ENCODE results near the gene SPOCK1. TPM values are rescaled to one million over a fixed set of nuclear protein-coding genes. Genes with fewer than 3 reads are reported as not detected.

The SPOCK1 gene
- total RNA-seq, 4 donors from 2014 or later, result 46.5 to 52.7 (median 51.4) TPM

DNA sequence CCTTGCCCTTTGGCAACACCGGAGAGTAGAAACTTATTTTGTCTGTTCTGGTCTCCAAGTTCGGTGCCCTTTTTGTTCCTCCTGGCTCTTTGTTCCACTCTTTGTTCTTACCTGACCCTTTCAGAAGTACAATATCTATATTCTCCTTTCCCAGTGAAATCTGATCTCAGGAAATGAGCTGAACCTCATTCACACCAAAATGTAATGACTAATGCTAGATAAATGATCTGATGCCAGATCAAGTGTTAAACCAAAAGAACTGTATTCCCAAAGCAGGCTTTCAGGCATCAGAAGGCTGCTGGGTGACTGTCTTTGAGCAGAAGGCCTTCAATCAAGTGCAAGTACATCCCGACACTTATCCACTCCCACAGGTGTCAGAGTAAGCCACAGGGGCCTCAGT lies 156.4 kb downstream of the SPOCK1 start:
- Histone ChIP-seq H3K27me3 (no peaks in the 10 kb centered on the region), H3K4me1 (peaks cover 0 to 8% (median 0%) of the 10 kb centered on the region in 3 donors), H3K36me3 (no peaks in the 10 kb centered on the region), H3K4me3 (no peak overlapping the region), H3K9me3 (no peaks in the 10 kb centered on the region), H3K27ac (no peak overlapping the region)
- TF ChIP-seq, protein P1, sequence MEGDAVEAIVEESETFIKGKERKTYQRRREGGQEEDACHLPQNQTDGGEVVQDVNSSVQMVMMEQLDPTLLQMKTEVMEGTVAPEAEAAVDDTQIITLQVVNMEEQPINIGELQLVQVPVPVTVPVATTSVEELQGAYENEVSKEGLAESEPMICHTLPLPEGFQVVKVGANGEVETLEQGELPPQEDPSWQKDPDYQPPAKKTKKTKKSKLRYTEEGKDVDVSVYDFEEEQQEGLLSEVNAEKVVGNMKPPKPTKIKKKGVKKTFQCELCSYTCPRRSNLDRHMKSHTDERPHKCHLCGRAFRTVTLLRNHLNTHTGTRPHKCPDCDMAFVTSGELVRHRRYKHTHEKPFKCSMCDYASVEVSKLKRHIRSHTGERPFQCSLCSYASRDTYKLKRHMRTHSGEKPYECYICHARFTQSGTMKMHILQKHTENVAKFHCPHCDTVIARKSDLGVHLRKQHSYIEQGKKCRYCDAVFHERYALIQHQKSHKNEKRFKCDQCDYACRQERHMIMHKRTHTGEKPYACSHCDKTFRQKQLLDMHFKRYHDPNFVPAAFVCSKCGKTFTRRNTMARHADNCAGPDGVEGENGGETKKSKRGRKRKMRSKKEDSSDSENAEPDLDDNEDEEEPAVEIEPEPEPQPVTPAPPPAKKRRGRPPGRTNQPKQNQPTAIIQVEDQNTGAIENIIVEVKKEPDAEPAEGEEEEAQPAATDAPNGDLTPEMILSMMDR (IDR thresholded peaks at IDR 0.05), result no peak
- TF ChIP-seq POLR2AphosphoS5 (IDR thresholded peaks at IDR 0.05) (no peak), EP300 (IDR thresholded peaks at IDR 0.05) (no peak), POLR2A (IDR thresholded peaks at IDR 0.05) (no peak)
- ATAC-seq, result no peak
- 94 to 96% methylated on average over 2 to 3 of the region's 3 CpGs for WGBS, 2 donors (ENCODE audit: low coverage in 1 of 2)

DNA sequence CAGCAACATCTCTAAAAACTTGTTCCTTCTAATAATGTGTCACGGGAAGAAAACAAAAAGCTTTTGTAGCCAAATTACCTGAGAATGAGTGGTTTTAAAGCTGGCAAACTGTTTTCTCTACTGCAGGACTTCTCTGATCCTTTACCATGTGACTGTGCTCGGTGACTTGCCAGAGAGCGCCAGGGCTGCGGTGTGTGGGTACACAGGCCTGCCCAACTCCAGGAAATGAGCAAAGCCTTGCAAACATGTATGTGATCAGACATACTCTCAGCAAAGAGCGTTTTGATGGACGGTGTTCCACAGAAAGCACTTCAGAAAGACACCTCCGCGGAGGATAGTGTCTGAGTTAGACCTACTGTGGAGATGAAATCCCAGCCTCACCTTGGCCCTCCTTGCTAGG lies 157.3 kb downstream of the SPOCK1 start:
- TF ChIP-seq, protein P1 (IDR thresholded peaks at IDR 0.05), result no peak
- TF ChIP-seq POLR2A (IDR thresholded peaks at IDR 0.05) (no peak), POLR2AphosphoS5 (IDR thresholded peaks at IDR 0.05) (no peak), EP300 (IDR thresholded peaks at IDR 0.05) (no peak)
- 0 to 100% methylated on average over 1 to 4 of the region's 8 CpGs for WGBS, 2 donors (ENCODE audit: low coverage in 1 of 2)
- no peak for ATAC-seq

DNA sequence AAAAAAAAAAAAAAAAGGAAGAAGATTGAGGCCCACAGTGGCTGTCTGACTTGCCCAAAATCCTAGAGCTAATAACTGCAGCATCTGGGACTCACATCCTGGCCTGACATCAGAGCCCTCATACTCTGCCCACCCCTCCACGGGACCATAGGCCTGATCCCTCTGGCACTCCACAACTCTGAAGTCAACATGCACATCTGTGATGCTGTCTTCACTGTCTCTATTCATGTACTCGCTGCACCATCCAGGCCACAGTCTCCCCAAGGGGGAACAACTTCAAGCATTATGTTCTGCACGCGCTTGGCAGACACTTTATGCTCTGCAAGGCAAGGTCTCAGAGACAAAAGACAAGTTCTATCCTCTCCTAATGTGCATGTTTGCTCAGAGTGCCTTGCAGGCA lies 158.2 kb downstream of the SPOCK1 start:
- 54 to 61% methylated on average over 3 to 4 of the region's 4 CpGs for WGBS, 2 donors (ENCODE audit: low coverage in 1 of 2)
- H3K4me3 ChIP-seq, result no peak overlapping the region

More for the DNA sequence above, 157.3 kb downstream of the SPOCK1 start:
- Histone ChIP-seq H3K36me3 (no peaks in the 10 kb centered on the region), H3K4me1 (peaks cover 0 to 8% (median 0%) of the 10 kb centered on the region in 3 donors), H3K27ac (no peak overlapping the region), H3K4me3 (no peak overlapping the region), H3K27me3 (no peaks in the 10 kb centered on the region), H3K9me3 (no peaks in the 10 kb centered on the region)

DNA sequence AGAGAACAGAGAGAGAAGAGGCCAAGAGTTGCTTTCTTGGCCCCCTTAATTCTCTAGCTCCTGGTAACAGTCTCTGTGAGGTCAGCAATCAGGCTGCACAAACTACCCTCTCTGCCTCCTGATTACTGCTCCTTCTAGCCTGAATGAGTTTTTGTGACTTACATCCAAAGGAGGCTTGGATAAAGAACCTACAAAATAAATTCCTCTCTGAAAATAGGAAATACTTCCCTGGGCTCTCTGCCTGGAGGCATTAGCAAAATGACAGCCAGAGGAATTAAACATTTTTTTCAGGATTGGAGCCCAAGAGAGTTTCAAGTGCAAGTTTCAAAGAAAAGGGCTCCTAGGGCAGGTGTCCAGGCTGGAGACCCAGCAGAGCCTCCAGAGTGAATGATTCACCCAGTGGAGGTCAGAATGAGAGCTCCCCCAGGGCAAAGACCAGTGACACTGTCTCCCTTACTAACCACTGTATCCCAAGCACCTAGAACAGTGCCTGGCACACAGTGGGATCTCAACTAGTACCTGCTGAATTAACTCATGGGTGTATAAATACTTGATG lies 162.5 kb downstream of the SPOCK1 start:
- ATAC-seq, result no peak
- H3K4me1 ChIP-seq, result peaks cover 0 to 19% (median 0%) of the 10 kb centered on the region in 3 donors
- H3K36me3 ChIP-seq, result no peaks in the 10 kb centered on the region
- no peaks in the 10 kb centered on the region for H3K9me3 ChIP-seq
- H3K4me3 ChIP-seq, result no peak overlapping the region
- H3K27ac ChIP-seq, result no peak overlapping the region
- no peaks in the 10 kb centered on the region for H3K27me3 ChIP-seq
- TF ChIP-seq, protein P1 (IDR thresholded peaks at IDR 0.05), result no peak
- TF ChIP-seq EP300 (IDR thresholded peaks at IDR 0.05) (no peak), POLR2AphosphoS5 (IDR thresholded peaks at IDR 0.05) (no peak), POLR2A (IDR thresholded peaks at IDR 0.05) (no peak)

More for the DNA sequence above, 158.2 kb downstream of the SPOCK1 start:
- peaks cover 0 to 16% (median 0%) of the 10 kb centered on the region in 3 donors for H3K4me1 ChIP-seq
- H3K36me3 ChIP-seq, result no peaks in the 10 kb centered on the region
- no peak overlapping the region for H3K27ac ChIP-seq
- no peak for ATAC-seq
- H3K9me3 ChIP-seq, result no peaks in the 10 kb centered on the region
- no peak for TF ChIP-seq POLR2AphosphoS5 (IDR thresholded peaks at IDR 0.05)
- no peak for TF ChIP-seq EP300 (IDR thresholded peaks at IDR 0.05)
- TF ChIP-seq POLR2A (IDR thresholded peaks at IDR 0.05), result no peak
- TF ChIP-seq, protein P1 (IDR thresholded peaks at IDR 0.05), result no peak
- H3K27me3 ChIP-seq, result no peaks in the 10 kb centered on the region

DNA sequence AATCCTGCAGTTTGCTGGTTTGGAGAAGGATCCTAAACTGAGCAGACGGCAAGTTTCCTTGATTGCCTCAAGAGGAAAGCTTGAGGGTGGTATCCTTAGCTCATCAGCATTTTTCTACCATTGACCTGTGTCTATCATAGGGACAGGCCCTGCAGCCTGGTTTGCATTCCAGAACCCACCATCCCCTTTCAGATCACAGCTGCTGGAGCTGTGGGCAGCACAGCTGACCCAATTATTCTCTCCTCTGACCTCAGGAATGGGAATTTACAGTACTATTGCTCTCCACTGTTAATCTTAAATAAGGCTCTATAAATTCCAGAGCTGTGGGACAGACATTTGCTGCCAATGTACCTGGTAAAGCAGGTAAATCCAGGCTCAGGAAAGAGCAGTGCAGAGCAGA lies 163.0 kb downstream of the SPOCK1 start:
- Histone ChIP-seq H3K27ac (no peak overlapping the region), H3K4me3 (no peak overlapping the region), H3K9me3 (no peaks in the 10 kb centered on the region), H3K27me3 (no peaks in the 10 kb centered on the region), H3K4me1 (peaks cover 0 to 16% (median 0%) of the 10 kb centered on the region in 3 donors), H3K36me3 (no peaks in the 10 kb centered on the region)
- WGBS, 2 donors (ENCODE audit: low coverage in 1 of 2), result 60 to 67% methylated on average over 1 of the region's 1 CpG
- no peak for ATAC-seq
- TF ChIP-seq EP300 (IDR thresholded peaks at IDR 0.05) (no peak), POLR2AphosphoS5 (IDR thresholded peaks at IDR 0.05) (no peak), POLR2A (IDR thresholded peaks at IDR 0.05) (no peak)
- TF ChIP-seq, protein P1 (IDR thresholded peaks at IDR 0.05), result no peak
